A673 (cell line): ENCODE results near the gene CTNNBL1. TPM values are rescaled to one million over a fixed set of nuclear protein-coding genes. Genes with fewer than 3 reads are reported as not detected.

Experiments
- BruUV-seq: library from RNA; stranded (reverse); fragments of 400-500 nt; replicated peaks from 2 replicates; lab custom pipeline; 2021; lab: Mats Ljungman, UMichigan
- CTCF ChIA-PET: fragments of 300-600 bp; sonication (Branson Sonifier 250); formaldehyde crosslinking; loops from one replicate; lab custom pipeline; 2022; ENCODE audit warnings: antibody characterized with exemption; lab: Charles Lee
- POLR2A ChIA-PET: fragments of 300-600 bp; sonication (Branson Sonifier 250); formaldehyde crosslinking; loops from one replicate; lab custom pipeline; 2022; ENCODE audit warnings: antibody characterized with exemption; ENCODE audit not compliant: low non-redundant PET; lab: Charles Lee
- DNase-seq: peaks from one replicate; pipeline ENCODE4 v3.0.0-alpha.2; 2015; ENCODE audit warnings: low spot score
- H3K27ac ChIP-seq: fragments of 200-600 bp; sonication (generic); 2 replicates; pipeline ENCODE4 v1.5.1; 2016; ENCODE audit warnings: mixed run types, low read depth, mild to moderate bottlenecking, mixed read lengths, antibody characterized with exemption, low read length; ENCODE audit not compliant: poor library complexity, severe bottlenecking
- H3K27me3 ChIP-seq: fragments of 200-600 bp; sonication (generic); replicated peaks from 2 replicates; pipeline ENCODE4 v1.6.1; 2017; ENCODE audit warnings: mixed run types, low read depth, mild to moderate bottlenecking, mixed read lengths, antibody characterized with exemption, low read length; ENCODE audit not compliant: insufficient read depth, poor library complexity
- H3K36me3 ChIP-seq: fragments of 200-600 bp; sonication (generic); 2 replicates; pipeline ENCODE4 v1.6.1; 2016; ENCODE audit warnings: mixed run types, mild to moderate bottlenecking, mixed read lengths, antibody characterized with exemption, low read length; ENCODE audit not compliant: insufficient read depth, poor library complexity, severe bottlenecking
- H3K4me1 ChIP-seq: fragments of 200-600 bp; sonication (generic); 2 replicates; pipeline ENCODE4 v1.6.1; 2017; ENCODE audit warnings: mixed run types, mild to moderate bottlenecking, mixed read lengths, antibody characterized with exemption, low read length; ENCODE audit not compliant: insufficient read depth, poor library complexity, severe bottlenecking
- H3K4me3 ChIP-seq: fragments of 200-600 bp; sonication (generic); 2 replicates; pipeline ENCODE4 v1.5.1; 2016; ENCODE audit warnings: low read depth, mixed run types, mild to moderate bottlenecking, mixed read lengths, low read length; ENCODE audit not compliant: poor library complexity, severe bottlenecking
- H3K9me3 ChIP-seq: fragments of 200-600 bp; sonication (generic); 2 replicates; pipeline ENCODE4 v1.6.1; 2016; ENCODE audit warnings: mixed run types, low read depth, mild to moderate bottlenecking, mixed read lengths, antibody characterized with exemption, low read length; ENCODE audit not compliant: poor library complexity, severe bottlenecking
- CTCF ChIP-seq: fragments of 300-800, 200-600 bp; sonication (generic); conservative IDR thresholded peaks from 2 replicates; pipeline ENCODE4 v1.5.1; 2017; ENCODE audit warnings: low read depth, mild to moderate bottlenecking, antibody characterized with exemption, low read length, moderate library complexity, mixed read lengths
- EZH2 ChIP-seq: fragments of 200-600 bp; sonication (generic); IDR thresholded peaks from 2 replicates; pipeline ENCODE4 v1.6.1; 2017; ENCODE audit warnings: borderline replicate concordance, low read depth, mild to moderate bottlenecking, mixed read lengths, antibody characterized with exemption, low read length; ENCODE audit not compliant: poor library complexity, severe bottlenecking
- intact Hi-C: fragments of 100-400 bp; cut with micrococcal nuclease; formaldehyde crosslinking; loops from one replicate; pipeline ENCODE4 v1.10.0; 2022; ENCODE audit not compliant: unreplicated experiment
- total RNA-seq: library from RNA; stranded (reverse); gene quantifications from 2 replicates; pipeline ENCODE4 v1.2.3, GENCODE V29; 2021

Gene CTNNBL1
- total RNA-seq, 1 experiment from 2014 or later, result 88.5 TPM

- intact Hi-C loops, result no loop called here
- Histone ChIP-seq H3K9me3 (no peaks in the 10 kb centered on the region), H3K27me3 (no peaks in the 10 kb centered on the region), H3K4me1 (no peaks in the 10 kb centered on the region), H3K27ac (no peak overlapping the region), H3K36me3 (no peaks in the 10 kb centered on the region), H3K4me3 (no peak overlapping the region)
- DNase-seq, result no peak
- CTCF ChIA-PET, result no interaction called here
- TF ChIP-seq CTCF, result no peak
- no peak for TF ChIP-seq EZH2
- no TSS peak for BruUV-seq
- POLR2A ChIA-PET, result no interaction called here
Measured at GRCh38 chr20:37702403-37703034, 8.7 kb downstream of the CTNNBL1 start.

- intact Hi-C loops, result no loop called here
- ChIA-PET CTCF (no interaction called here), POLR2A (interaction anchor here (0.7 kb wide), 1 partner anchor 216 kb away, joined by 10 read pairs; no protein-coding TSS in a partner anchor)
- H3K4me1 ChIP-seq, result no peaks in the 10 kb centered on the region
- TF ChIP-seq CTCF (no peak), EZH2 (no peak)
- H3K27ac ChIP-seq, result no peak overlapping the region
- no TSS peak for BruUV-seq
- no peaks in the 10 kb centered on the region for H3K9me3 ChIP-seq
- DNase-seq, result no peak
- H3K36me3 ChIP-seq, result no peaks in the 10 kb centered on the region
- H3K27me3 ChIP-seq, result no peaks in the 10 kb centered on the region
- no peak overlapping the region for H3K4me3 ChIP-seq
Measured at GRCh38 chr20:37703035-37703845, 9.4 kb downstream of the CTNNBL1 start.

GRCh38 chr20:37704955-37705354, 11.1 kb downstream of the CTNNBL1 start:
- Histone ChIP-seq H3K27ac (no peak overlapping the region), H3K9me3 (no peaks in the 10 kb centered on the region), H3K4me1 (no peaks in the 10 kb centered on the region), H3K27me3 (no peaks in the 10 kb centered on the region), H3K4me3 (no peak overlapping the region), H3K36me3 (no peaks in the 10 kb centered on the region)
- intact Hi-C loops, result no loop called here
- POLR2A ChIA-PET, result no interaction called here
- no TSS peak for BruUV-seq
- TF ChIP-seq CTCF, result no peak
- TF ChIP-seq EZH2, result no peak
- no peak for DNase-seq
- CTCF ChIA-PET, result no interaction called here
